ENCODE results near the gene CWC27. TPM values are rescaled to one million over a fixed set of nuclear protein-coding genes. Genes with fewer than 3 reads are reported as not detected.

Gene CWC27
- total and polyA plus RNA-seq, 2 of the 13 experiments (the other 11 are each of a cell fraction or from before 2014, with no cell fraction given) = 21.1 to 25.7 TPM

- TF ChIP-seq ZNF142 (CRISPR knock-in tag; IDR thresholded peaks at IDR 0.05) (no peak), ZBTB14 (CRISPR knock-in tag; IDR thresholded peaks at IDR 0.05) (no peak), ZNF431 (CRISPR knock-in tag; IDR thresholded peaks at IDR 0.05; ENCODE audit: borderline replicate concordance, low read depth) (peak; percentile 24; the same call in 1 of the 2 replicates), TEAD3 (CRISPR knock-in tag; optimal IDR thresholded peaks at IDR 0.05; ENCODE audit: borderline replicate concordance) (peak; percentile 32), MBD4 (IDR thresholded peaks at IDR 0.05; ENCODE audit: borderline replicate concordance, low read length) (no peak), ZMYM4 (CRISPR knock-in tag; IDR thresholded peaks at IDR 0.05) (peak; percentile 69), TFAP4 (IDR thresholded peaks at IDR 0.05; ENCODE audit: borderline replicate concordance, low read depth) (0 out of 2 replicates have a peak, but pooled peaks have one; percentile 14), PLRG1 (conservative IDR thresholded peaks at IDR 0.05) (no peak), ZNF224 (CRISPR knock-in tag; IDR thresholded peaks at IDR 0.05) (no peak), ZNF614 (CRISPR knock-in tag; IDR thresholded peaks at IDR 0.05; ENCODE audit: borderline replicate concordance) (peak; percentile 58; the same call in 1 of the 2 replicates), ZNF329 (CRISPR knock-in tag; IDR thresholded peaks at IDR 0.05; ENCODE audit: low read depth) (no peak), FOXA1 (IDR thresholded peaks at IDR 0.05) (no peak), FOXA1 (CRISPR knock-in tag; IDR thresholded peaks at IDR 0.05) (peak; percentile 93), POLR2G (IDR thresholded peaks at IDR 0.05; ENCODE audit: low read depth, low read length) (no peak), ZFP91 (CRISPR knock-in tag; IDR thresholded peaks at IDR 0.05; ENCODE audit: borderline replicate concordance) (peak; percentile 50; the same call in 1 of the 2 replicates), HMGXB4 (CRISPR knock-in tag; IDR thresholded peaks at IDR 0.05; ENCODE audit: borderline replicate concordance in 1 of 2, low read depth in 1 of 2) (no peak), ZNF792 (CRISPR knock-in tag; IDR thresholded peaks at IDR 0.05) (0 out of 2 replicates have a peak, but pooled peaks have one; percentile 17)
Measured at GRCh38 chr5:64939772-64940510, 171.2 kb downstream of the CWC27 start (continued).
